Fibroblast of mammary gland (primary cell): ENCODE data around the gene IFT80.
A peak's percentile ranks its signal among the peaks of the same experiment; 100 is the strongest.

Experiments
- DNase-seq: peaks from one replicate; pipeline ENCODE4 v3.0.0-alpha.2; 2010; ENCODE audit warnings: low read depth
- H3K4me3 ChIP-seq: 2 replicates; pipeline ENCODE4 v1.5.1; 2011; ENCODE audit warnings: low read depth, mild to moderate bottlenecking, low read length, moderate library complexity; ENCODE audit not compliant: control insufficient read depth
- CTCF ChIP-seq: conservative IDR thresholded peaks from 2 replicates; pipeline ENCODE4 v1.5.1; 2011; ENCODE audit warnings: low read depth, low read length, inconsistent platforms; ENCODE audit not compliant: control insufficient read depth, insufficient read depth

IFT80 gene

GRCh38 chr3:160287666-160288065, 111.4 kb downstream of the IFT80 start:
- DNase-seq = peak; percentile 12
- no peak for TF ChIP-seq CTCF
- H3K4me3 ChIP-seq = no peak overlapping the region

GRCh38 chr3:160286231-160286630, 112.8 kb downstream of the IFT80 start:
- H3K4me3 ChIP-seq = no peak overlapping the region
- TF ChIP-seq CTCF = no peak
- no peak for DNase-seq

- H3K4me3 ChIP-seq = no peak overlapping the region
- no peak for TF ChIP-seq CTCF
- DNase-seq = no peak
These were observed 118.2 kb downstream of the IFT80 start for GRCh38 chr3:160280836-160281235.

GRCh38 chr3:160279657-160280056, 119.4 kb downstream of the IFT80 start:
- TF ChIP-seq CTCF = no peak
- H3K4me3 ChIP-seq = no peak overlapping the region
- DNase-seq = no peak

GRCh38 chr3:160278210-160278609, 120.8 kb downstream of the IFT80 start:
- TF ChIP-seq CTCF = no peak
- no peak for DNase-seq
- H3K4me3 ChIP-seq = no peak overlapping the region

- no peak for DNase-seq
- no peak overlapping the region for H3K4me3 ChIP-seq
- no peak for TF ChIP-seq CTCF
These were observed 133.9 kb downstream of the IFT80 start for GRCh38 chr3:160265088-160265487.

GRCh38 chr3:160260587-160261270, 138.3 kb downstream of the IFT80 start:
- H3K4me3 ChIP-seq = peak overlapping the region; percentile 30

More at GRCh38 chr3:160260587-160261270, 138.3 kb downstream of the IFT80 start:
- DNase-seq = peak; percentile 61
- no peak for TF ChIP-seq CTCF
